Thoracic aorta (tissue), 2 donors: ENCODE results near the gene ACY1. TPM values are rescaled to one million over a fixed set of nuclear protein-coding genes. Genes with fewer than 3 reads are reported as not detected.

Experiments used
- ATAC-seq: fragments of 150-250 bp; one replicate; pipeline ENCODE4 v1.8.0; 2017; ENCODE audit warnings: low read depth; ENCODE audit not compliant: insufficient number of reproducible peaks, low FRiP score
- DNase-seq: peaks from one replicate; pipeline ENCODE4 v3.0.0-alpha.2; 2020; ENCODE audit warnings: low spot score
- H3K27ac ChIP-seq, 2 donors: fragments of 200-600 bp; sonication (generic); 1 replicate in 1 of 2; 2 replicates in 1 of 2; pipeline ENCODE4 v1.5.1; 2016; ENCODE audit warnings: mild to moderate bottlenecking in 2 of 2, moderate library complexity in 2 of 2
- H3K27me3 ChIP-seq: fragments of 200-600 bp; sonication (generic); replicated peaks from 2 replicates; pipeline ENCODE4 v1.6.0; 2016; ENCODE audit warnings: mild to moderate bottlenecking; ENCODE audit not compliant: insufficient read depth
- H3K36me3 ChIP-seq: fragments of 200-600 bp; sonication (generic); one replicate; pipeline ENCODE4 v1.5.1; 2016
- H3K4me1 ChIP-seq, 2 donors: fragments of 200-600 bp; sonication (generic); 1 replicate in 1 of 2; 2 replicates in 1 of 2; pipeline versions ENCODE4 v1.5.1 to v1.6.0; 2016; ENCODE audit warnings: low read depth in 2 of 2, mild to moderate bottlenecking in 1 of 2; ENCODE audit not compliant: control insufficient read depth in 1 of 2
- H3K4me3 ChIP-seq: fragments of 200-600 bp; sonication (generic); 2 replicates; pipeline ENCODE4 v1.5.1; 2016; ENCODE audit warnings: mild to moderate bottlenecking
- H3K9me3 ChIP-seq: fragments of 200-600 bp; sonication (generic); 2 replicates; pipeline ENCODE4 v1.5.1; 2016
- total RNA-seq, 2 donors: library from RNA; depleted of rRNA; stranded (reverse); fragments of >200 nt; gene quantifications; one replicate each; pipeline versions ENCODE4 v1.1.0 to v1.2.3, GENCODE V29; 2016
- TF ChIP-seq, protein P1 (sequence below): fragments of 200-600 bp; sonication (generic); IDR thresholded peaks from one replicate; pipeline ENCODE4 v1.5.1; 2019; ENCODE audit warnings: antibody characterized with exemption

The ACY1 gene
- 10 to 100 TPM in 1 of 2 donors, 1 to 10 TPM in 1; 6.1 to 12.3 TPM for total RNA-seq

DNA sequence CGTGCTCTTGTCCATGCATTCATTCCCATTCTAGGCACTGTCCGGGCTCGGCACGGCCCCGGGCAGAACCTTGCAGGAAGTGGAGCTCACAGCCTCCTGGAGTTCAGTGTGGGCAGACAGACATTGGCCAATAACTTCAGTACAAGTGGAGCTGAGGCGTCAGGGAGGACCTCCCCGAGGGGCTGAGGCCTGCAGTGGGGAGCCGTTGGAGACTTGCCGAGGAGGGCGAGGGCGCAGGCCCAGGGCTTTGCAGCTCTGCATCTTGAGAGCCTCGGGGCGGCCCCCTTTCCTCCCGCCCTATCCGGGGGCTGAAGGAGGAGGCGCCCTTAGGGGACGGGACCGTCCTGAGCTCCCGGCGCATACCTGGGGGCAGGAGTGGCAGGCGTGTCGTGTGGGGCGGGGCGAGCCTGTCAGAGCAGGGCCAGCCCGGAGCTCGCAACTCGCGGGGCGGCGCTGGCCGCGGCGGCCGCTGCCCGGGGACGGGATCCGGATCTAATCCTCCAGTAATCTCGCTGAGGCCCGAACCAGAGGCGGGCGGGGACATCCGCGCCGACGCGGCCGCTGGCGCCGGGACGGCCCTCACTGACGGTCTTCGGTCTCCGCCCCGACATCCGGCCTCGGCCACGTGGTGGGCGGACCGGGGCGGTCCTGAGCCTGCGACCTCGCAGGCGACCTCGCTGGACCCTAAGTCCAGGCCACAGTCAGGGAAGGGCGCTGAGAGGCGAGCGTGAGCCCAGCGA is at the start of gene ACY1:
ACY1 (plus strand) TSS at position 698 of the 740 bp plus-strand sequence. CDS start 530 bp downstream, outside the sequence.
- TF ChIP-seq, protein P1, sequence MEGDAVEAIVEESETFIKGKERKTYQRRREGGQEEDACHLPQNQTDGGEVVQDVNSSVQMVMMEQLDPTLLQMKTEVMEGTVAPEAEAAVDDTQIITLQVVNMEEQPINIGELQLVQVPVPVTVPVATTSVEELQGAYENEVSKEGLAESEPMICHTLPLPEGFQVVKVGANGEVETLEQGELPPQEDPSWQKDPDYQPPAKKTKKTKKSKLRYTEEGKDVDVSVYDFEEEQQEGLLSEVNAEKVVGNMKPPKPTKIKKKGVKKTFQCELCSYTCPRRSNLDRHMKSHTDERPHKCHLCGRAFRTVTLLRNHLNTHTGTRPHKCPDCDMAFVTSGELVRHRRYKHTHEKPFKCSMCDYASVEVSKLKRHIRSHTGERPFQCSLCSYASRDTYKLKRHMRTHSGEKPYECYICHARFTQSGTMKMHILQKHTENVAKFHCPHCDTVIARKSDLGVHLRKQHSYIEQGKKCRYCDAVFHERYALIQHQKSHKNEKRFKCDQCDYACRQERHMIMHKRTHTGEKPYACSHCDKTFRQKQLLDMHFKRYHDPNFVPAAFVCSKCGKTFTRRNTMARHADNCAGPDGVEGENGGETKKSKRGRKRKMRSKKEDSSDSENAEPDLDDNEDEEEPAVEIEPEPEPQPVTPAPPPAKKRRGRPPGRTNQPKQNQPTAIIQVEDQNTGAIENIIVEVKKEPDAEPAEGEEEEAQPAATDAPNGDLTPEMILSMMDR: no peak

DNA sequence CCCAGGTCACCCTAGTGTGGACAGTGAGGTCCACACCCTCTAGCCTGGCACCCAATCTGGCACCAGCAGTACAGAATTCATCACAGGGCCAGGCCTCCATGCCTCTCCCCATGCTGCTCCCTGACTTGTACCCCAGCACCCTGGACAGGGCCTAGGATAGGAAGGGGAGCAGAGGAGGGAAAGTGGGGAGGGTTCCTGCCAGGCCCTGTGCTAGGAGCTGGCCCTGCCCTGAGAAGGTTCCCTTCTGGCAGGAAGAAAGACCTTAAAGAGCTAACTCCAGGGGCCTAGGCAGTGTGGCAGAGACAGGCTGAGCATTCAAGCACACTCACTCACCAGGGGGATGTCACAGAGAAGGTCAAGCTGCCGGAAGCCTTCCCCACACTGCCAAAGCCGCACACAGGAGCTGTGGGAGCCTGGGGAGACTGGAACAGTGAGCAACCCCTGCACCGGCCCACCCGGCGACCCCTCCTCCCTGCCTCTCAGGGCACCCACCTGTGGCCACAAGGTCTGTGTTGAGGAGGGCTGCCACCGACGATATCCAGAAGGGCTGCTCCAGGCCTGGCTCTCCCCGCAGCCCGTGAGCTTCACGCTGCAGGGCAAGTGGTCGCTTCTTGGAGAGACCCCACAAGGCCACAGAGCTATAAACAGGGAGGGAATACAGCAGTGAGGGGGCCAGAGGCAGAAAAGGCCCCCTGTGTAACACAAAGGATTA is 49.0 kb upstream of the ACY1 start:
- Histone ChIP-seq H3K27ac (no peak overlapping the region), H3K27me3 (no peaks in the 10 kb centered on the region), H3K4me1 (no peaks in the 10 kb centered on the region), H3K4me3 (no peak overlapping the region), H3K36me3 (peaks cover 39% of the 10 kb centered on the region), H3K9me3 (no peaks in the 10 kb centered on the region)
- no peak for ATAC-seq
- no peak for DNase-seq
- TF ChIP-seq, protein P1: no peak

More for the DNA sequence above, at the start of gene ACY1:
- Histone ChIP-seq H3K9me3 (no peaks in the 10 kb centered on the region), H3K36me3 (peaks cover 3% of the 10 kb centered on the region), H3K27ac (peak within 1 kb of the TSS; percentile 94 to 97), H3K4me1 (peaks cover 15 to 22% of the 10 kb centered on the region in 2 donors), H3K4me3 (peak within 1 kb of the TSS; percentile 89), H3K27me3 (no peaks in the 10 kb centered on the region)
- ATAC-seq (peak; percentile 86), DNase-seq (no peak)

DNA sequence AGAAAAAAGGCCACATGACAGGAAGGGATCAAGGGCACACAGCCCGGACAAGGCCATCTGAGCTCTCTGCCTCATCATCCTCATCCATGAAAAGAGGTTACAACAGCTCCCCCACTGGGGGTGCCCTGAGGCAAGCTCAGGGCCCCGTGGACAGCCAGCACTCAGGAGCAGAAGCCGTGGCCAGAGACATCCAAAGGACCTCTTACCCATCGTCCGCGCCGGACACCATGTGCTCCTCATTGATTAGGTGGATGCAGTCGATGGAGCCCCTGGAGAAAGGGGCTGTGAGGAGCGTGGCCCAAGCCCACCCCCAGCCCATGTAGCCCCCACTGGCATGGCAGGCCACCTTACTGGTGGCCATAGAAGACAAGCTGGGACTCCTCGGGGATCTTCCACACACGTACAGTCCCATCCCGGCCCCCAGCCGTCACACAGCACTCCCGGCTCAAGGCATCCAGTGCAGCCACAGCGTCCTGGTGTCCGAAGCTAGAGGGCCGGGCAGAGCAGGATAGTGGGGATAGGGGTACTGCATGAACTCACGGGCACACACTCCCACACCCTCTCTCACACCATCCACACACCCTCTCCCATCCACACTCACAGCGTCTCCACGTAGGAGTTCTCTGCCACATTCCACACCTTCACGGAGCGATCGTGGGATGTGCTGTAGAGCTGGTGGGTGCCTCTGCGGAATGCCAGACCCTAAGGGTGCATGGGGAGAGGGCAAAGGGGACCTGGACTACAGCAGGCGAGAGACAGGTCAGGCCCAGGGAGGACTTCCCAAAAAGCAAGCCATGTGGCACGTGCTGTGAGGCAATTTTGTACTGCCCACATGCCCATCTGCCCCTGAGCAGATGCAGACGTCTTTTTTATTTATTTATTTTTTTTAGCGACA is 48.1 kb upstream of the ACY1 start:
- DNase-seq (no peak), ATAC-seq (no peak)
- Histone ChIP-seq H3K4me3 (no peak overlapping the region), H3K9me3 (no peaks in the 10 kb centered on the region), H3K36me3 (peaks cover 39% of the 10 kb centered on the region), H3K27ac (no peak overlapping the region), H3K4me1 (peaks cover 0 to 2% of the 10 kb centered on the region in 2 donors), H3K27me3 (no peaks in the 10 kb centered on the region)
- TF ChIP-seq, protein P1: no peak

DNA sequence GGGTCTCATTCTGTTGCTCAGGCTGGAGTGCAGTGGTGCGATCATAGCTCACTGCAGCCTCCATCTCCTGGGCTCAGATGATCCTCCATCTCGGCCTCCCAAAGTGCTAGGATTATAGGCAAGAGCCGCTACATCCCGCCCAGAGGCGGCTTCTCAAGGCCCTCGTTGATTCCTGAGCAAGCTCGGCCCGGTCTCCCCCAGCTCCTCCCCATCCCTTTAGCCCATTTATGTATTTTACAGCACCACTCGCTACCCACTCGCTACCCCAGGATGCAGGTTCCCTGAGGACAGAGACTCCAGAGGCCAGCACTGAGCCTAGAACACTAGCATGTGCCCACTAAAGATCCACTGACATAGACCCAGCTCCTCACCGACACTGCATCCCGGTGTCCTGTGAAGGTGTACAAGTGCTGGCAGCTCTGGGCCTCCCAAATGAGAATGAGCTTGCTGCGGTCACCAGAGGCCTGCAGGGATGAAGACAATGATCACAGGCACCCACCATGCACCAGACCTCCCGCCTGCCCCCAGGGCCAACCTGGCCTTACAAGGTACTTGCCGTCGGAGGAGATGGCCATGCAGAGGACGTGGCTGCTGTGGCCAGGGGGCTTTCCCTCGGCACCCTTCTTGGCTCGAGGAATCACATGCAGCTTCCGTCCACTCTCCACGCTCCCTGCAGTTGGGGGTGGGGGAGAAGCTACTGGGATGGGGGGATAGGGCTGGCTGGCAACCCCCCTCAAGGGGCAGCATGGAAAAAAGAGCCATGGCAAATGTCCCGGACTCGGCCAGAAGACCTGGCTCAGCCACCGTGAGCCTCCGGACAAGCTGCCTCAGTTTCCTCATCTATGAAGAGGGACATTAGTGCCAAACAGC is 47.2 kb upstream of the ACY1 start:
- Histone ChIP-seq H3K27ac (no peak overlapping the region), H3K9me3 (no peaks in the 10 kb centered on the region), H3K4me1 (peaks cover 5 to 11% of the 10 kb centered on the region in 2 donors), H3K27me3 (no peaks in the 10 kb centered on the region), H3K36me3 (peaks cover 39% of the 10 kb centered on the region), H3K4me3 (no peak overlapping the region)
- ATAC-seq: no peak
- TF ChIP-seq, protein P1: no peak
- DNase-seq: no peak
